ENCODE measurements around the gene FAM180A. TPM values are rescaled to one million over a fixed set of nuclear protein-coding genes. Genes with fewer than 3 reads are reported as not detected.
"Not testable (repeated sequence)": the region's sequence is repeated elsewhere in the genome, so short reads cannot be mapped to it uniquely, and the experiment has no call there.

The FAM180A gene
- polyA plus RNA-seq, 1 donor from 2014 or later = not detected

- Histone ChIP-seq H3K9me3 (ENCODE audit: low read length) (no peaks in the 10 kb centered on the region), H3K36me3 (ENCODE audit: insufficient read depth, low read length) (no peaks in the 10 kb centered on the region), H3K27me3 (ENCODE audit: insufficient read depth, low read depth, low read length) (no peaks in the 10 kb centered on the region), H3K79me2 (replicated peaks; ENCODE audit: insufficient read depth, low read length) (no peaks in the 10 kb centered on the region), H3K9me2 (ENCODE audit: insufficient read depth, low read length) (no peaks in the 10 kb centered on the region), H4K20me1 (ENCODE audit: insufficient read depth) (no peaks in the 10 kb centered on the region), H3F3A (ENCODE audit: insufficient read depth, low read length, poor library complexity, severe bottlenecking) (no peaks in the 10 kb centered on the region), H3K27ac (ENCODE audit: low read length) (no peak overlapping the region), H2AFZ (ENCODE audit: low read depth, low read length) (no peak overlapping the region), H3K9ac (ENCODE audit: low read length) (no peak overlapping the region), H3K4me2 (ENCODE audit: low read length) (no peak overlapping the region), H3K4me3 (ENCODE audit: low read length) (no peak overlapping the region)
- no peak for TF ChIP-seq REST (IDR thresholded peaks at IDR 0.05; ENCODE audit: borderline replicate concordance)
Observed at GRCh38 chr7:135777626-135778398, 29.2 kb upstream of the FAM180A start.

- H3K79me2 ChIP-seq (replicated peaks; ENCODE audit: insufficient read depth, low read length); H3K4me3 ChIP-seq (ENCODE audit: low read length); H3K27ac ChIP-seq (ENCODE audit: low read length); H3K27me3 ChIP-seq (ENCODE audit: insufficient read depth, low read depth, low read length); H3F3A ChIP-seq (ENCODE audit: insufficient read depth, low read length, poor library complexity, severe bottlenecking); H3K36me3 ChIP-seq (ENCODE audit: insufficient read depth, low read length); H3K9me2 ChIP-seq (ENCODE audit: insufficient read depth, low read length); H3K4me2 ChIP-seq (ENCODE audit: low read length); H2AFZ ChIP-seq (ENCODE audit: low read depth, low read length); H3K9me3 ChIP-seq (ENCODE audit: low read length); H4K20me1 ChIP-seq (ENCODE audit: insufficient read depth); H3K9ac ChIP-seq (ENCODE audit: low read length): not testable (repeated sequence)
Observed at GRCh38 chr7:135775915-135776314, 27.3 kb upstream of the FAM180A start.

GRCh38 chr7:135775230-135775629 lies 26.6 kb upstream of the FAM180A start:
- no peaks in the 10 kb centered on the region for H3K27me3 ChIP-seq (ENCODE audit: insufficient read depth, low read depth, low read length)
- no peak overlapping the region for H3K27ac ChIP-seq (ENCODE audit: low read length)
- H2AFZ ChIP-seq (ENCODE audit: low read depth, low read length) = no peak overlapping the region
- no peak overlapping the region for H3K9ac ChIP-seq (ENCODE audit: low read length)
- H3K36me3 ChIP-seq (ENCODE audit: insufficient read depth, low read length) = no peaks in the 10 kb centered on the region
- H3K4me3 ChIP-seq (ENCODE audit: low read length) = no peak overlapping the region
- TF ChIP-seq EP300 (conservative IDR thresholded peaks at IDR 0.05; ENCODE audit: poor library complexity, severe bottlenecking) = no peak
- TF ChIP-seq MXI1 (conservative IDR thresholded peaks at IDR 0.05; ENCODE audit: poor library complexity, severe bottlenecking) = no peak
- no peak for TF ChIP-seq POLR2AphosphoS5 (IDR thresholded peaks at IDR 0.05)
- no peak for TF ChIP-seq EZH2 (IDR thresholded peaks at IDR 0.05; ENCODE audit: borderline replicate concordance, insufficient read depth, low read length, poor library complexity, severe bottlenecking)
- TF ChIP-seq CTCF (IDR thresholded peaks at IDR 0.05; ENCODE audit: poor library complexity, severe bottlenecking) = no peak
- no peak for TF ChIP-seq REST (IDR thresholded peaks at IDR 0.05; ENCODE audit: borderline replicate concordance)
- TF ChIP-seq TAF1 (IDR thresholded peaks at IDR 0.05; ENCODE audit: low read depth) = no peak
- no peak for TF ChIP-seq RAD21 (conservative IDR thresholded peaks at IDR 0.05)
- TF ChIP-seq SMC3 (conservative IDR thresholded peaks at IDR 0.05; ENCODE audit: poor library complexity) = no peak
- no peaks in the 10 kb centered on the region for H3F3A ChIP-seq (ENCODE audit: insufficient read depth, low read length, poor library complexity, severe bottlenecking)
- H4K20me1 ChIP-seq (ENCODE audit: insufficient read depth) = no peaks in the 10 kb centered on the region
- H3K9me2 ChIP-seq (ENCODE audit: insufficient read depth, low read length) = no peaks in the 10 kb centered on the region
- H3K79me2 ChIP-seq (replicated peaks; ENCODE audit: insufficient read depth, low read length) = no peaks in the 10 kb centered on the region
- no peak overlapping the region for H3K4me2 ChIP-seq (ENCODE audit: low read length)
- no peaks in the 10 kb centered on the region for H3K9me3 ChIP-seq (ENCODE audit: low read length)
